ENCODE results near the gene IGFL2. TPM values are rescaled to one million over a fixed set of nuclear protein-coding genes. Genes with fewer than 3 reads are reported as not detected.
"Not testable (repeated sequence)": the region's sequence is repeated elsewhere in the genome, so short reads cannot be mapped to it uniquely, and the experiment has no call there.

Gene IGFL2
- not detected for total RNA-seq

DNA sequence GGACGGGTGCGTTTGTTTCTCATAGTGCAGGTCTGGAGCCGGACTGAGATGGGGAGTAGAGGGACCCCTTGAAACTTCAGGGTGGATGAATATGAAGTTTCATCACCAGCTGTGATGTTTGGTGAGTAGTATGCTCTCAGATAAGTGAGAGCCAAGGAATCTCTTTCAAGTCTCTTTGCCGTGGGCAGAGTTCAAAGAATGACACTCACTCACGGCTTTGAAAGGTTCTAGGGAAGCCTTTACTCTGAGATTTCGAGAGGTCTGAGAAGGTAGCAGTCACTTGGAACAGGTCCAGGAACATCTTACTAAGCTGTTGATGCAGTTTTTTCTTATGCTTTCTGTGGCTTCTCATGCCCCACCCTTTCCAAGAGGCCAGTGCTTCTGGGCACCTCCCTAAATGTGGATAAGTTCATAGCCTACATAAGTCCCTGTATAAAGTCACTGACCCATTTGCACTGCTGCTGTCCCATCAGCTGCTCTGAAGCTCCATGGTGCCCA, at the start of gene IGFL2:
IGFL2 (plus strand) TSS at position 448 of the 498 bp plus-strand sequence; CDS start at position 489, 41 bp downstream.
- Histone ChIP-seq H3K4me3 (ENCODE audit: low read length) (no peak within 1 kb of the TSS), H3K9me3 (ENCODE audit: low read depth, low read length) (no peaks in the 10 kb centered on the region), H3K27me3 (ENCODE audit: insufficient read depth, low read length) (peaks cover 16% of the 10 kb centered on the region), H3K4me1 (ENCODE audit: insufficient read depth, low read length) (no peaks in the 10 kb centered on the region)

DNA sequence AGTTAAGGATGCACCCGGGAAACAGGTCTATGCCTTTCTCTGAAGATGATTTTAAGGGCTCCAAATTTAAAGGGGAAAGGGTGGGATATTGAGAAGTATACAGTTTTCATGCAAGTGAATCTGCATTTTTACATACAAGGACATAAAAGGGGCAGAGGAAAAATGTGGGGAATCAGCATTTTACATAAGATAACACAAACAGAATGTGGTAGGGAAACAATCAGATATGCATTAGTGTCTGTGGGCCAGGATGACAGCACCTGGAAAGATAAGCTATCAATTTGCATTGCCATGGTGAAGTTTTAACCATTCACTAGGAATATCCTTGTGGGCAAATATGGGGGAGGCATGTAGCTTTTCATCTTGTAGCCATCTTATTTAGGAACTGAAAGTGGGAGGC, 47.7 kb upstream of the IGFL2 start:
- Histone ChIP-seq H3K27me3 (ENCODE audit: insufficient read depth, low read length) (peaks cover 5% of the 10 kb centered on the region), H3K4me3 (ENCODE audit: low read length) (no peak overlapping the region), H3K9me3 (ENCODE audit: low read depth, low read length) (peaks cover 6% of the 10 kb centered on the region), H3K4me1 (ENCODE audit: insufficient read depth, low read length) (no peaks in the 10 kb centered on the region)

DNA sequence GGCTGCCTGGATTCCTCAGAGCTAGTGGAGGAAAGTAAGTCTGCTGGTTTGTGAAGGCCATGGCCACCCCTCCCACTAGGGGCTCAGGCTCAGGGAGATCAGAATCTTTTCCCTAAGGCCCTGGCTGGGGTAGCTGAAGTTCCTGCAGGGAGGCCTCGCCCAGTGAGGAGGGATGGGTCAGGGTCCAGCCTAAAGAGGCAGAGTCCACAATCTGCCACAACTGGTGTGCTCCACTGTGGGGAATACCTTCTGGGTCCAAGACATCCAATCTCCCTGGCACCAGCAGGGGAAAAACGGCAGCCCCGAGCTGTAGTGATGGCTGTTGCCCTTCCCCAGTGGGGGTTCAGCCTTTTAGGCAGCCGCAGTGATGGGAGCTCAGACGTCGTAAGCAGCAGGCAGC, 46.7 kb upstream of the IGFL2 start:
- no peak overlapping the region for H3K4me3 ChIP-seq (ENCODE audit: low read length)
- peaks cover 5% of the 10 kb centered on the region for H3K27me3 ChIP-seq (ENCODE audit: insufficient read depth, low read length)
- H3K4me1 ChIP-seq (ENCODE audit: insufficient read depth, low read length): no peaks in the 10 kb centered on the region
- H3K9me3 ChIP-seq (ENCODE audit: low read depth, low read length): peaks cover 6% of the 10 kb centered on the region

DNA sequence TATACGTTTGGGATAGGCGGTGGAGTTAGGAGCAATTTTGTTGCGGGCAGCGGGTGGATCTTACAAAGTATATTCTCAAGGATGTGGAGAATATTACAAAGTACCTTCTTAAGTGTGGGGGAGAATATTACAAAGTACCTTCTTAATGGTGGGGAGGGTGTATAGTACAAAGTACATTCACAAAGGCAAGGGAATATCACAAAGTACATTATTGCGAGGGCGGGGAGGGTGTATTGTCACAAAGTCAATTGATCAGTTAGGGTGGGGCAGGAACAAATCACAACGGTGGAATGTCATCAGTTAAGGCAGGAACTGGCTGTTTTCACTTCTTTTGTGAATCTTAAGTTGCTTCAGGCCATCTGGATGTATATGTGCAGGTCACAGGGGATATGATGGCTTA, 45.7 kb upstream of the IGFL2 start:
- H3K4me3 ChIP-seq (ENCODE audit: low read length); H3K4me1 ChIP-seq (ENCODE audit: insufficient read depth, low read length); H3K9me3 ChIP-seq (ENCODE audit: low read depth, low read length); H3K27me3 ChIP-seq (ENCODE audit: insufficient read depth, low read length): not testable (repeated sequence)

DNA sequence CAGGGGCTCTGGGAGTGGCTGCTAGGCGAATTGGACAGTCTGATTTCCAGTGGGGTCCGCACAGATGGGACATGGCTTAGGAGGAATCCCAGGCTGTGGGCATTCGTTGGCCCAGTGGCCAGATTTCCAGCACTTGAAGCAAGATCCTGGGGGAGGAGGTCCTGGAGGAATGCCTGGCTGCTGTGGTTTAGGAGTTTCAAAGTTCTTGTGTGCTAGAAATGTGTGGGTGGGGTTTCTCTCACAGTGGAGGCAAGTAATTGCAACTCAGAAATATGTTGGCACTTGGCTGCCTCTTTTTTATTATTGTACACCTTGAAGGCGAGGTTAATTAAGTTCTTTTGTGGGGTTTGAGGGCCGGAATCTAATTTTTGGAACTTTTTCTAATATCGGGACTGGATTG, 40.7 kb upstream of the IGFL2 start:
- Histone ChIP-seq H3K27me3 (ENCODE audit: insufficient read depth, low read length) (peaks cover 6% of the 10 kb centered on the region), H3K9me3 (ENCODE audit: low read depth, low read length) (no peaks in the 10 kb centered on the region), H3K4me3 (ENCODE audit: low read length) (no peak overlapping the region)

DNA sequence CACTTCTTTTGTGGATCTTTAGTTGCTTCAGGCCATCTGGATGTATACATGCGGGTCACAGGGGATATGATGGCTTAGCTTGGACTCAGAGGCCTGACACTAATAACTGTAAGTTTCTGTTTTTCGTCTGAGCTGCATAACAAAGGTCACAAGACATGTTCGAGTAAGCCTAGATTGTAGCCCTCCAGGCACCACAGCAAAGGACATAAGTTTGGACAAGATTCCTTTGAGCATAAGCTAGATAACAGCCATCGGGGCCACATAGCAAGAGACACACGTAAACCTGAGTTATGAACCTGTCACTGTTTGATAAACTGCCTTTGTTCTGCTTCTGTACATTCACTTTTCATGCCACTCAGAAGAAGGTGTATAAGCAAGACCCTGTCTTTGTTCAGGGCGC, 38.2 kb upstream of the IGFL2 start:
- H3K27me3 ChIP-seq (ENCODE audit: insufficient read depth, low read length): peaks cover 13% of the 10 kb centered on the region
- no peaks in the 10 kb centered on the region for H3K4me1 ChIP-seq (ENCODE audit: insufficient read depth, low read length)
- no peaks in the 10 kb centered on the region for H3K9me3 ChIP-seq (ENCODE audit: low read depth, low read length)
- no peak overlapping the region for H3K4me3 ChIP-seq (ENCODE audit: low read length)

More for the DNA sequence above, 40.7 kb upstream of the IGFL2 start:
- no peaks in the 10 kb centered on the region for H3K4me1 ChIP-seq (ENCODE audit: insufficient read depth, low read length)

DNA sequence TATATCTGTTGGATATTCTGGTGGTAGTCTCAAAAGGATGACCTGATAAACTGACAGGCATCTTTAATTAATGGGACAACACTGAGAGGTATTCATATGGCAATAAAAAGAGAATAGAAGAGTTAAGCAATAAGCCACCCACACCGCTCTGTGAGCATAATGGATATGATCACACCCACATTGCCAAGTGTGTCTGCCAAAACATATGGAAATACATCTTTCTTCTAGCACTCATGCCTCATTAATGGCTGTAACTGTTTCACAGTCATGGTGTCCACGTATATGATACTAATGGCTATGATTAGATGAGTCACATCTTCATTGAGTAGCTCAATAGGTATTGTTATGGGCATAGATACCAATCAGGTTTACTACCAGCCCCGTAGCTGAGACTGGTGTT, 36.7 kb upstream of the IGFL2 start:
- Histone ChIP-seq H3K9me3 (ENCODE audit: low read depth, low read length) (no peaks in the 10 kb centered on the region), H3K4me1 (ENCODE audit: insufficient read depth, low read length) (no peaks in the 10 kb centered on the region), H3K27me3 (ENCODE audit: insufficient read depth, low read length) (peaks cover 16% of the 10 kb centered on the region), H3K4me3 (ENCODE audit: low read length) (no peak overlapping the region)

DNA sequence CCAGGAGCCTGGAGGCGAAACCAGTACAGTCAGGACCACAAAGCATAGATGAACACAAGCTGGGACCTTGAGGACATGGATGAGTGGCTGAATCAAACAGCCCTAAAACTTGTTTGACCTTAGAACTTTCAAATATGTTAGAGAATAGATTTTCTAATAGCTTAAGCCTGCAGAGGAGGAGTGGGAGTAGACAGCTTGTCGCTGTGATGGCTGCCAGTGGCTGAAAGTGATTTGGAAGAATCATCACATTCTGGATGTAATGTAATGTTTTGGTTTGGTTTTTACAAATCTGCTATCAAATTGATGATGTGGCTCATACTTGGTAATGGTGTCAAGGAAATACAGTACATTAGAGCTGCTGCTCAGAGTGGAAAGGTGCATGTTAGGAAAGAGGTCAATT, 35.5 kb upstream of the IGFL2 start:
- H3K4me3 ChIP-seq (ENCODE audit: low read length): no peak overlapping the region
- H3K9me3 ChIP-seq (ENCODE audit: low read depth, low read length): no peaks in the 10 kb centered on the region
- peaks cover 17% of the 10 kb centered on the region for H3K27me3 ChIP-seq (ENCODE audit: insufficient read depth, low read length)
- no peaks in the 10 kb centered on the region for H3K4me1 ChIP-seq (ENCODE audit: insufficient read depth, low read length)

DNA sequence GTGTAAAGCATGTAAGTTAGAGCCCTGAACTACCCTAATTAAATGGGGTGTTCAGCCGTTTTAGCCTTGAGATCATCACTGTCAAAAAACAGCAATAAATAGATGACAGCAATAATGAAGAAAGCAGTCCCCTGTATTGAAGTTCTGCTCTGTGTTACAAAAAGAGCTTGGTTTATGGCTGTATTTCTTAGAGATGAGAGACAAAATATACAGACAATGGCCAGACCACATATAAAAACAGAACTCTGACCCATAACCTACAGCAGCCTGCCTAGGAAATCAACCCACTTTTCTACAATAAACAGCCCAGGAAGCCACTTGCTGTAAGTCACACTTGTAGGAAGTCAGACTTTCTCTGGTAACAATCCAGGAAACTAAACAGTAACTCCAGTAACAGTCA, 34.3 kb upstream of the IGFL2 start:
- H3K4me3 ChIP-seq (ENCODE audit: low read length): no peak overlapping the region
- no peaks in the 10 kb centered on the region for H3K9me3 ChIP-seq (ENCODE audit: low read depth, low read length)
- H3K27me3 ChIP-seq (ENCODE audit: insufficient read depth, low read length): peaks cover 17% of the 10 kb centered on the region
- no peaks in the 10 kb centered on the region for H3K4me1 ChIP-seq (ENCODE audit: insufficient read depth, low read length)

DNA sequence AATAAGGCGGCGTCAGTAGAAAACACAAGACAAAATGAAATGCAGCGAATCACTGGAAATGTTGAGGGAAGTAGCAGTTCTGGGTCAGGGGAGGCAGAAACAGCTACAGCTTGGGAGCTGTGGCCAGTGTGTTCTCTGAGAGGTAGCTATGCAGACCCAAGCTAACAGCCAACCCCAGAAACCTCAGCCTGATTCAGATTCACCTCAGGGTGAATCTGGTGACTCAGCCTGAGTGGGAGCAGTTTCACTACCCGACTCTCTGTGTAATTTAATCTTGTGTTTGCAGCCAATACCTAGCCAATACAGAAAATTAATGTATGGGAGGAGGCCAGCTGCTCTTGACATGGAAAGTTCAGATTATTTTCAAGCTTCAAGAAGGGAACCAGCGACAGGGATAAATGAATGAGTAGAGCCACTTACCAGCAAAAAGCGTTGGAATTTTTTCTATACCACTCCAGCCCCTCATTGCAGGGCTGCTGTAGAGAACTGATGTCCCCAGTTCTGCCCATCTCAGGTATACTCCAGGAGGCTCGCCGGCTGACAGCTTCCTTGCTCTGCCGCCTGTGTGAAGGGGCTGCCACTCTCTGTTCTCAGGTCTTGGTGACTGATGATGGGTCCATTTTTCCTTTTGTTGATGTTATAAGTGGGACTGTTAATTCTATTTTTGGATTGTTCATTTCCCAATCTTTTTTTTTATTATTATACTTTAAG, 32.5 kb upstream of the IGFL2 start:
- Histone ChIP-seq H3K4me1 (ENCODE audit: insufficient read depth, low read length) (no peaks in the 10 kb centered on the region), H3K27me3 (ENCODE audit: insufficient read depth, low read length) (peaks cover 17% of the 10 kb centered on the region), H3K9me3 (ENCODE audit: low read depth, low read length) (no peaks in the 10 kb centered on the region), H3K4me3 (ENCODE audit: low read length) (no peak overlapping the region)

DNA sequence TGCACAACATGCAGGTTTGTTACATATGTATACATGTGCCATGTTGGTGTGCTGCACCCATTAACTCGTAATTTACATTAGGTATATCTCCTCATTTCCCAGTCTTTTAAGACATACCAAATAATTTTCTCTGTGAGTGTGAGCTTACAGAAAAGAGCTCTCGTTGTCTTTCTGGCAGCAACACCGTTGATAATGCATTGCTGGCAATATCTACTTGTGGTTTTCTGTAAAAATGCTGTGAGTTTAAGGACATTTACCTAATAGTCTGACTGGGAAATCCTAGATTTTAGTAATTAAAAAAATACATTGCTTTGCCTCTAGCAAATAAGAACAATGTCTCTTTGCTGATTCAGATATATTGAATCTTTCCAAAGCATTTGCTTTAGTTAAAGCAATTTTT, 31.9 kb upstream of the IGFL2 start:
- no peaks in the 10 kb centered on the region for H3K9me3 ChIP-seq (ENCODE audit: low read depth, low read length)
- H3K4me1 ChIP-seq (ENCODE audit: insufficient read depth, low read length): no peaks in the 10 kb centered on the region
- H3K27me3 ChIP-seq (ENCODE audit: insufficient read depth, low read length): peaks cover 19% of the 10 kb centered on the region
- H3K4me3 ChIP-seq (ENCODE audit: low read length): no peak overlapping the region

DNA sequence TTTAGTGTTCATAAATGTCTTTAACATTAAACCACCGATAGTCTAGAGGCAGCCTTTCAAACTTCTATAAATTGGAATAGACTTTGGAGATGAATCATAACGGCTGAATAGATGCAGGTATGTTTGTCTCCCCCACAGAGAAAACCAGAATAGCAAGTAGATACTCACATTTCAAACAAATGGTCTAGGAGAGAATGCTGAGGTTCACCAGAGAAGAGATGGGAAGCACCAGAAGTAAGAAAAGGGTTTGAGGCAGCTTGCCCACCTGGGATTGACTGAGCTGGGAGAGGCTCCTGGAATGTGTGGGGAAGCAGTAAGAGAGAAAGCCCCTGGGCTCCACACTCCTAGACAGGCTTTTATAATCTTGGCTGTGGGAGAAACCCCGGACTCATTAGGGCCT, 29.9 kb upstream of the IGFL2 start:
- H3K4me1 ChIP-seq (ENCODE audit: insufficient read depth, low read length): no peaks in the 10 kb centered on the region
- H3K4me3 ChIP-seq (ENCODE audit: low read length): no peak overlapping the region
- peaks cover 14% of the 10 kb centered on the region for H3K27me3 ChIP-seq (ENCODE audit: insufficient read depth, low read length)
- H3K9me3 ChIP-seq (ENCODE audit: low read depth, low read length): no peaks in the 10 kb centered on the region

DNA sequence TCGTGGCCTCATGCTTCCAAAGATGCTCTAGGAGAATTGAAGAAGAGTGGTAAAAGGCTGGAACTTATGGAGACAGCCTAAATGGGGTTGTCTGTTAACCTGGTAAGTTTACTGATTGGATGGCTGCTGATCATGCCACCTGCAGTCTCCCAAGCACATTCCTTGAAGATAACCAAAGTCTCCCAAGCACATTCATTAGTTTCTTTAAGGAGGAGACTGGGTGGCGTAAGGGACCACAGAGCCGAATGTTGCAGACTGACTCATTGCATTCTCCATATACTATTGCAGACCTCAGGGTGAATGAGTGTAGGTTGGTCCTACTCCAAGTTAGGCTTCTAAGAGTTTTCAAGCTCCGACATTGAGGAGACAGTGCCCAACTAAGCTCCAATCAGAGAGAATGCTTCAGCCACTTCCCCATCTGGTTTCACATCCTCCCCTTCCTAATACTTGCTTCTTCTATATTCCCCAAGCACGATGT, 23.4 kb upstream of the IGFL2 start, which contains the start of gene IGFL3:
IGFL3 (minus strand) TSS at position 51 of the 478 bp plus-strand sequence; CDS start at position 12, 39 bp downstream.
- Histone ChIP-seq H3K9me3 (ENCODE audit: low read depth, low read length) (no peaks in the 10 kb centered on the region), H3K4me1 (ENCODE audit: insufficient read depth, low read length) (no peaks in the 10 kb centered on the region), H3K27me3 (ENCODE audit: insufficient read depth, low read length) (peaks cover 27% of the 10 kb centered on the region), H3K4me3 (ENCODE audit: low read length) (no peak within 1 kb of the TSS)

DNA sequence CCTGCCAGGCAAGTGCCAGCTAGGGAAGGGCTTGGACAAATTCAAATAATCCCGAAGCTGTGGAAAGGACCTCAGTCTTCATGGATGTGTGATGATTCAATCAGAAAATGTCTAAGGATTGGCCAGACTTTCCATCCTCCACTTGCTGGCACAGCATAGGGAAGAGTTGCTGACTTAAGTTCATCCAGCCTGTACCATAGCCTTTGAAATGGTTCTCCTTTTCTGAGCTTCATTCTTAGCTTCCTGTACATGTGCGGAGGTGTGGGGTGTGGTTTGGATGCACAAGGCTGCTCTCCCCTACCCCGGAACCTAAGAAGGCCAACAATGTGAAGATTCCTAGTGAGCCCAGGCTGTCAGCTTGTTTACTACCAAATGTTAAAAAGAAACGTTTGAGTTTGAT, 22.6 kb upstream of the IGFL2 start:
- no peaks in the 10 kb centered on the region for H3K4me1 ChIP-seq (ENCODE audit: insufficient read depth, low read length)
- no peak overlapping the region for H3K4me3 ChIP-seq (ENCODE audit: low read length)
- no peaks in the 10 kb centered on the region for H3K9me3 ChIP-seq (ENCODE audit: low read depth, low read length)
- H3K27me3 ChIP-seq (ENCODE audit: insufficient read depth, low read length): peaks cover 32% of the 10 kb centered on the region

DNA sequence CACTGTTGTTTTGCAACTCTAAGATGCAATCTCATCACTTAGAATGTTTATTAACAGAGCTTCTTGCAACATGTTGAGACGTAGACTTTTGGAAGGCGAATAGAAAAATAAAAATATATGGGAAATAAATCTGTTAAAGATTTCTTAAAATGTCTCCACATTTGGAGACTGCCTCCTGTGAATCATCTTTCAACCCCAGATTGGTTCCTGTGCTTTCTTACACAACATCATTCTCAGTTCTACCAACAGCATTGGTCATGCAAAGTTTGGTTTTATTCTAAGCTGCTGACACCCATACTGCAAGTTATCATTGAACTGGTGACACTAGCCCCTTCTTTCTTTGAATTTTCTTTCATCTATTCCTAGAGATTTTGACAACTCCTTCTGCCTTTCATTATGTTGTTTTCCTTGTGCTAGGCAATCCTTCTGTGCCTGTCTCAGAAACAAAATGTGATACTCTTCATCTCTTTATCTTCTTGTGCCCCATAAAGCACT, 21.9 kb upstream of the IGFL2 start:
- peaks cover 34% of the 10 kb centered on the region for H3K27me3 ChIP-seq (ENCODE audit: insufficient read depth, low read length)
- H3K4me3 ChIP-seq (ENCODE audit: low read length): no peak overlapping the region
- no peaks in the 10 kb centered on the region for H3K9me3 ChIP-seq (ENCODE audit: low read depth, low read length)
- H3K4me1 ChIP-seq (ENCODE audit: insufficient read depth, low read length): no peaks in the 10 kb centered on the region
